Esophagus muscularis mucosa (tissue), 4 donors: ENCODE data around the gene DUS4L. TPM values are rescaled to one million over a fixed set of nuclear protein-coding genes. Genes with fewer than 3 reads are reported as not detected.

Source experiments
- DNase-seq: peaks from one replicate; pipeline ENCODE4 v3.0.0-alpha.2; 2017; ENCODE audit errors: extremely low spot score
- H3K27ac ChIP-seq, 4 donors: fragments of 200-600 bp; sonication (generic); replicated peaks in 1 of 4; 1 replicate in 3 of 4; 2 replicates in 1 of 4; pipeline ENCODE4 v1.5.1; 2016 to 2019; ENCODE audit warnings: mild to moderate bottlenecking in 1 of 4
- H3K27me3 ChIP-seq, 4 donors: fragments of 200-600 bp; sonication (generic); one replicate each; pipeline versions ENCODE4 v1.5.1 to v1.6.0; 2016 to 2019
- H3K36me3 ChIP-seq, 4 donors: fragments of 200-600 bp; sonication (generic); one replicate each; pipeline ENCODE4 v1.5.1; 2016 to 2019
- H3K4me1 ChIP-seq, 4 donors: fragments of 200-600 bp; sonication (generic); one replicate each; pipeline ENCODE4 v1.5.1; 2016 to 2019
- H3K4me3 ChIP-seq, 4 donors: fragments of 200-600 bp; sonication (generic); 1 replicate in 2 of 4; 2 replicates in 2 of 4; pipeline ENCODE4 v1.5.1; 2016 to 2019; ENCODE audit warnings: mild to moderate bottlenecking in 4 of 4, moderate library complexity in 1 of 4
- H3K9me3 ChIP-seq, 4 donors: fragments of 200-600 bp; sonication (generic); 1 replicate in 3 of 4; 2 replicates in 1 of 4; pipeline ENCODE4 v1.5.1; 2016 to 2019
- EP300 ChIP-seq: sonication (generic); formaldehyde crosslinking; IDR thresholded peaks from one replicate; pipeline ENCODE4 v1.6.1; 2017; ENCODE audit warnings: antibody characterized with exemption
- POLR2A ChIP-seq: fragments of 450-650 bp; IDR thresholded peaks from one replicate; pipeline ENCODE4 v1.6.1; 2017; ENCODE audit warnings: antibody characterized with exemption, moderate library complexity, mild to moderate bottlenecking, low read depth
- POLR2AphosphoS5 ChIP-seq, 2 donors: sonication (generic); formaldehyde crosslinking; IDR thresholded peaks; one replicate each; pipeline ENCODE4 v1.6.1; 2017; ENCODE audit warnings: antibody characterized with exemption in 2 of 2
- WGBS: methylation state at CpG from one replicate; pipeline ENCODE4 v1.1.5; 2018; 5-methylcytosine and 5-hydroxymethylcytosine counted together
- intact Hi-C: fragments of 100-400 bp; cut with DNase I; formaldehyde crosslinking; loops from one replicate; pipeline ENCODE4 v1.15.1; 2023
- small RNA-seq, 3 donors: library from RNA; depleted of rRNA; stranded (forward); fragments of <200 nt; gene quantifications; one replicate each; pipeline ENCODE3, GENCODE V24; 2016
- total RNA-seq, 4 donors: library from RNA; depleted of rRNA; stranded (reverse); fragments of >200 nt; gene quantifications; one replicate each; pipeline versions ENCODE4 v1.1.0 to v1.2.1, GENCODE V29; 2016
- TF ChIP-seq, protein P1 (sequence below), 3 experiments: fragments of 200-600 bp in 2 of 3; fragments of 450-650 bp in 1 of 3; sonication (generic) in 2 of 3; IDR thresholded peaks; one replicate each; pipeline ENCODE4 v1.5.1; 2017 to 2019; ENCODE audit warnings: antibody characterized with exemption in 3 of 3, mild to moderate bottlenecking in 2 of 3, moderate library complexity in 1 of 3

The DUS4L gene
- total RNA-seq, 4 donors from 2014 or later, result 3.6 to 7.5 (median 6.6) TPM

DNA sequence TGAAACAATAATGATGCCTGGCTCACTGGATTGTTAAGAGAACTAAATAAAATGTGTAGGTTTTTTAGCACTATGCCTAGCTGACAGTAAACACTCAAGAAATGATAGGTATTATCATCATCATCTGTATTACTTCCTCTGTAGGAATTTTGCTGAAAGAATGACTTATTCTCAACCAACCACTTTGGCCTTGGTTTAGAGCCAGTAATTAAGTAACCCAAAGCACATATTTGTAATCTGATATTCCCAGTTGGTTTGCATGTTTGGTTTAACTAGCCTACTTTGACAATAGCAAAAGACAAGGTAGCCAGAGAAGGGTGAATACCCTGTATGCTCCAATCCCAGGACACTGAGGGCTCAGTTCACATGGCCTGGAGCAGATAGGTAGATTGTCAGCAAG is 50.7 kb downstream of the DUS4L start:
- no peak for TF ChIP-seq POLR2A
- TF ChIP-seq EP300, result no peak
- TF ChIP-seq, protein P1, sequence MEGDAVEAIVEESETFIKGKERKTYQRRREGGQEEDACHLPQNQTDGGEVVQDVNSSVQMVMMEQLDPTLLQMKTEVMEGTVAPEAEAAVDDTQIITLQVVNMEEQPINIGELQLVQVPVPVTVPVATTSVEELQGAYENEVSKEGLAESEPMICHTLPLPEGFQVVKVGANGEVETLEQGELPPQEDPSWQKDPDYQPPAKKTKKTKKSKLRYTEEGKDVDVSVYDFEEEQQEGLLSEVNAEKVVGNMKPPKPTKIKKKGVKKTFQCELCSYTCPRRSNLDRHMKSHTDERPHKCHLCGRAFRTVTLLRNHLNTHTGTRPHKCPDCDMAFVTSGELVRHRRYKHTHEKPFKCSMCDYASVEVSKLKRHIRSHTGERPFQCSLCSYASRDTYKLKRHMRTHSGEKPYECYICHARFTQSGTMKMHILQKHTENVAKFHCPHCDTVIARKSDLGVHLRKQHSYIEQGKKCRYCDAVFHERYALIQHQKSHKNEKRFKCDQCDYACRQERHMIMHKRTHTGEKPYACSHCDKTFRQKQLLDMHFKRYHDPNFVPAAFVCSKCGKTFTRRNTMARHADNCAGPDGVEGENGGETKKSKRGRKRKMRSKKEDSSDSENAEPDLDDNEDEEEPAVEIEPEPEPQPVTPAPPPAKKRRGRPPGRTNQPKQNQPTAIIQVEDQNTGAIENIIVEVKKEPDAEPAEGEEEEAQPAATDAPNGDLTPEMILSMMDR (IDR thresholded peaks at IDR 0.05), result no peak
- no peak for TF ChIP-seq POLR2AphosphoS5 (IDR thresholded peaks at IDR 0.05)
- peaks cover 18 to 63% (median 35%) of the 10 kb centered on the region in 4 donors for H3K36me3 ChIP-seq
- H3K9me3 ChIP-seq, result no peaks in the 10 kb centered on the region
- H3K4me1 ChIP-seq, result peaks cover 6 to 12% (median 10%) of the 10 kb centered on the region in 4 donors
- H3K27ac ChIP-seq, result no peak overlapping the region
- H3K4me3 ChIP-seq, result no peak overlapping the region
- intact Hi-C loops, result no loop called here
- no peaks in the 10 kb centered on the region for H3K27me3 ChIP-seq
- DNase-seq, result no peak

DNA sequence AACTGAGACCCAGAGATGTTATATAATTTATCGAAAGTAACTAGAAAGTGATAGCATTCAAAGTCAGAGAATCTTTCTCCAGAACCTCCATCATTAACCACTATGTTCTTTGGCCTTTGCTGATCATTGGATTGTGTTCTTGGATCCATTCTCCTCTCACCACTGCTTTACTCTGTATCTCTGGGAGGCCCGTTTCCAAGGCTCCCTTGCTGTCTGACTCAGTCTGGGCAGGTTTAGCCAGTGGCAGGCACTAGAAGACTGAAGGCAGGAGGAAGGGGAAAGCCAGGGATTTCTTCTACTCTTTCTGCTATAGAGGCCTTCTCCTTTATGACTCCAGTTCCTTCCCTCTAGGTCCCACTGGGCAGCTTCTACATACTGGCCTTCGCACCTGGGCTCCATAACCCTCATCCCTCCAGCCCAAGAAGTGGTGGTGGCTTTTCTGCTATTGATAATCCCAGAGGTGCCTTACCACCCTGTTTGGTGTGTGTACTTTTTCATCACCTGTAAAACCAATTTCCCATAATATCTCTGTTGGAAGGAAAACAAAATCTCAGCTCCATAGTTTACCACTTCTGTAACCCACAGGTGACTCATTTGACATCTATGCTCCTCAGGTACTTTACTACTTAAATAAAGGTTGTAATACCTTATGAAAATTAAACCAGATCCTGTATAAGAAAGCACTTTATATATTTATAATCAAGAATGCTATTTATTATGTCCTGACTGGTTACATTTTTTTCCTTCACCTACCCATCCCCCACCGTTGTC is 52.3 kb downstream of the DUS4L start:
- Histone ChIP-seq H3K9me3 (no peaks in the 10 kb centered on the region), H3K4me1 (peaks cover 0 to 4% (median 0%) of the 10 kb centered on the region in 4 donors), H3K27me3 (no peaks in the 10 kb centered on the region), H3K4me3 (no peak overlapping the region), H3K27ac (no peak overlapping the region), H3K36me3 (peaks cover 18 to 79% (median 42%) of the 10 kb centered on the region in 4 donors)
- 90% methylated on average over 4 of the region's 4 CpGs for WGBS
- DNase-seq, result no peak
- TF ChIP-seq POLR2A, result no peak
- intact Hi-C loops, result no loop called here

DNA sequence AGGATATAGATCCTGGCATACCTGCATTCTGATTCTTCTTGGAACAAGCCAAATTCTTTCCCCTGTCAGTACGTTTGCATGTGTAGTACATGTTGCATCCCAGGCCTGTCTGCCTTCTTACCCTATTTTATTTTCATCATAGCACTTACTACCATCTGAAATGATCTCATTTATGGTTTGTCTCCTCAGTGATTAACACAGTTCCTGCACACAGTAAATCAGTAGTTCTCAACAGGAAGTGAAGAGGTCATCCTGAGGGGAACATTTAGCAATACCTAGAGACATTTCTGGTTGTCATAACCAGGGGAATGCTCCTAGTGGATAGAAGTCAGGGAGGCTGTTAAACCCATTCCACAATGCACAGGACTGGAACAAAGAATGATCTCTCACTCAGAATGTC is 58.7 kb downstream of the DUS4L start:
- WGBS, result 77% methylated on average over 1 of the region's 1 CpG
- no peak overlapping the region for H3K4me3 ChIP-seq
- peaks cover 0 to 34% (median 19%) of the 10 kb centered on the region in 4 donors for H3K36me3 ChIP-seq
- no peaks in the 10 kb centered on the region for H3K9me3 ChIP-seq
- intact Hi-C loops, result no loop called here
- H3K27me3 ChIP-seq, result no peaks in the 10 kb centered on the region
- H3K4me1 ChIP-seq, result peaks cover 0 to 8% (median 2%) of the 10 kb centered on the region in 4 donors
- TF ChIP-seq, protein P1 (IDR thresholded peaks at IDR 0.05), result no peak
- TF ChIP-seq POLR2A (no peak), EP300 (no peak)
- no peak overlapping the region for H3K27ac ChIP-seq
- DNase-seq, result no peak

DNA sequence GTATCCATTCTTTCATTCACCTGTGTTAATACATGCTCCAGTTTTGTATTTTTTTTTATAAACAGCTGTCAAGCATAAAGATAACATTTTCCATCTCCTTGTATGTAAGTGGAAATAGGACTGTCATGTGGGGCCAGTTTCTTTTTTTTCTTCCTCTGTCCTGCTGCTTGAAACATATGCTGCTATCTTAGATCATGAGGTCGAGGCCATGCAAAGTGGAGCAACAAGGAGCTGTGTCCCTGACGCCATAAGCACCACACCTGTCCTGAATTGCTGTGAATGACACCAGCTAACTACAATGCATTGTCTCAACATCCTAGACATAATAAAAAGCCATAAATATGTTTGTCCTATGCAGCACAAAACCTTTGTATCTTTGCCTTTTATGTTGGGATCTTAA is 59.1 kb downstream of the DUS4L start:
- H3K36me3 ChIP-seq, result peaks cover 0 to 30% (median 19%) of the 10 kb centered on the region in 4 donors
- DNase-seq, result no peak
- TF ChIP-seq EP300 (no peak), POLR2AphosphoS5 (IDR thresholded peaks at IDR 0.05) (no peak), POLR2A (no peak)
- TF ChIP-seq, protein P1 (IDR thresholded peaks at IDR 0.05), result no peak
- no peaks in the 10 kb centered on the region for H3K27me3 ChIP-seq
- intact Hi-C loops, result no loop called here
- no peak overlapping the region for H3K27ac ChIP-seq
- no peak overlapping the region for H3K4me3 ChIP-seq
- H3K4me1 ChIP-seq, result peaks cover 0 to 8% (median 2%) of the 10 kb centered on the region in 4 donors
- H3K9me3 ChIP-seq, result no peaks in the 10 kb centered on the region
- WGBS, result 81% methylated on average over 2 of the region's 2 CpGs

DNA sequence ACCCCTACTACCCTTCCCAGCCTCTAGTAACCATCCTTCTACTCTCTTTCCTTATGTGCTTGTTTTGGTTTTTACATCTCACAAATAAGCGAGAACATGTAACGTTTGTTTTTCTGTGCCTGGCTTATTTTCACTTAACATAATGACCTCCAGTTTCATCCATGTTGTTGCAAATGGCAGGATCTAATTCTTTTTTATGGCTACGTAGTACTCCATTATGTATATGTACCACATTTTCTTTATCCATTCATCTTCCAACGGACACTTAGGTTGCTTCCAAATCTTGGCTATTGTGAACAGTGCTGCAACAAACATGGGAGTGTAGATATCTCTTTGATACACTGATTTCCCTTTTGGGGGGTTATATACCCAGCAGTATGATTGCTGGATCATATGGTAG is 63.2 kb downstream of the DUS4L start:
- intact Hi-C loops, result no loop called here
- peaks cover 0 to 17% (median 16%) of the 10 kb centered on the region in 4 donors for H3K36me3 ChIP-seq
- WGBS, result 96% methylated on average over 4 of the region's 4 CpGs

More for the DNA sequence above, 63.2 kb downstream of the DUS4L start:
- Histone ChIP-seq H3K27ac (no peak overlapping the region), H3K4me3 (no peak overlapping the region), H3K27me3 (no peaks in the 10 kb centered on the region), H3K4me1 (peaks cover 0 to 8% (median 2%) of the 10 kb centered on the region in 4 donors), H3K9me3 (no peaks in the 10 kb centered on the region)
- TF ChIP-seq POLR2AphosphoS5 (IDR thresholded peaks at IDR 0.05) (no peak), POLR2A (no peak), EP300 (no peak)
- TF ChIP-seq, protein P1 (IDR thresholded peaks at IDR 0.05), result no peak
- no peak for DNase-seq

Small RNA genes within 50 kb of the gene (small RNA-seq; reads per million reads assigned to genes)
- gene RF01233, result 0 reads per million in 3 donors

Other genes with a start within 250 kb of the DUS4L start
- under 1 TPM in 1 of 4 donors, not detected in 3; 0.33 TPM for gene GPR22, start 93.9 kb upstream of the DUS4L start, total RNA-seq
- gene COG5, start 51 bp upstream of the DUS4L start, total RNA-seq, result 10 to 100 TPM; 20.3 to 33.4 (median 24.9) TPM
- gene BCAP29, start 16.3 kb downstream of the DUS4L start, total RNA-seq, result 100 to 1,000 TPM in 2 of 4 donors, 10 to 100 TPM in 2; 89.8 to 116 (median 107) TPM
- 1 to 10 TPM in 1 of 4 donors, under 1 TPM in 3; 0.17 to 1.2 (median 0.46) TPM for gene SLC26A4, start 96.9 kb downstream of the DUS4L start, total RNA-seq
- 10 to 100 TPM; 60.1 to 67.3 (median 63.6) TPM for gene CBLL1, start 180.2 kb downstream of the DUS4L start, total RNA-seq
- 10 to 100 TPM in 2 of 4 donors, 1 to 10 TPM in 2; 4.5 to 13.1 (median 10.4) TPM for gene SLC26A3, start 239.3 kb downstream of the DUS4L start, total RNA-seq